Measurements from ENCODE around the gene THAP7.

Gene THAP7

GRCh38 chr22:20962491-20962945, 39.4 kb downstream of the THAP7 start:
- no peak for DNase-seq

GRCh38 chr22:20960609-20961008, 41.3 kb downstream of the THAP7 start:
- DNase-seq, result no peak

GRCh38 chr22:20959578-20960461, 42.1 kb downstream of the THAP7 start:
- DNase-seq, result no peak

- DNase-seq, result no peak
Measured at GRCh38 chr22:20957683-20958431, 44.1 kb downstream of the THAP7 start.

- DNase-seq, result no peak
Measured at GRCh38 chr22:20957102-20957682, 44.7 kb downstream of the THAP7 start.

GRCh38 chr22:20956258-20957101, 45.4 kb downstream of the THAP7 start:
- no peak for DNase-seq

- DNase-seq, result no peak
Measured at GRCh38 chr22:20955548-20955947, 46.4 kb downstream of the THAP7 start.

GRCh38 chr22:20953668-20954500, 48.0 kb downstream of the THAP7 start:
- DNase-seq, result no peak

GRCh38 chr22:20953342-20953608, 48.6 kb downstream of the THAP7 start:
- DNase-seq, result no peak

GRCh38 chr22:20952544-20953341, 49.2 kb downstream of the THAP7 start:
- DNase-seq, result no peak

- DNase-seq, result no peak
Measured at GRCh38 chr22:20951932-20952380, 50.0 kb downstream of the THAP7 start.

- no peak for DNase-seq
Measured at GRCh38 chr22:20951151-20951931, 50.6 kb downstream of the THAP7 start.

GRCh38 chr22:20949698-20950183, 52.2 kb downstream of the THAP7 start:
- no peak for DNase-seq
